GM18868 (cell line): ENCODE data around the gene DTNA.
A peak's percentile ranks its signal among the peaks of the same experiment; 100 is the strongest.

ENCODE experiments used
- ATAC-seq: cut with Tn5 transposase; IDR thresholded peaks from one replicate; pipeline ENCODE4 v1.9.1; 2021; ENCODE audit warnings: mild to moderate bottlenecking, moderate library complexity; ENCODE audit not compliant: unreplicated experiment

The DTNA gene

DNA sequence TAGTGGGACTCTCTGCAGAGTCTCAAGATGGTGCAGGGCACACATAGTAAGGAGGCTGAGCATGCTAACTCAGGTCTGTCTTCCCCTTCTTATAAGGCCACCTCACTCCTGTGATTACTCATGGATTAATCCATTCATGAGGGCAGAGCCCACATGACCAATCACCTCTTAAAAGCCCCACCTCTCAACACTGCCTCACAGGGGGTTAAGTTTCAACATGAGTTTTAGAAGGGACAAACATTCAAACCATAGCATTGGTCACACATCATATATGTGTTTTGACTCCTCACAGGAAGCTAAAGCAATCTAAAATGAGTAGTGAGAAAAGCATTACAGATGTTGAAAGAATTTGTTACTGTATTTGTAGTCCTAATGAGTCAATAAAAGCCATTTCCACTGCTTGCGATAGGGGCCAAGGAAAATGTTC, 57.5 kb downstream of the DTNA start:
- ATAC-seq = no peak

- no peak for ATAC-seq
Observed at GRCh38 chr18:34771958-34772357, 61.9 kb downstream of the DTNA start.

DNA sequence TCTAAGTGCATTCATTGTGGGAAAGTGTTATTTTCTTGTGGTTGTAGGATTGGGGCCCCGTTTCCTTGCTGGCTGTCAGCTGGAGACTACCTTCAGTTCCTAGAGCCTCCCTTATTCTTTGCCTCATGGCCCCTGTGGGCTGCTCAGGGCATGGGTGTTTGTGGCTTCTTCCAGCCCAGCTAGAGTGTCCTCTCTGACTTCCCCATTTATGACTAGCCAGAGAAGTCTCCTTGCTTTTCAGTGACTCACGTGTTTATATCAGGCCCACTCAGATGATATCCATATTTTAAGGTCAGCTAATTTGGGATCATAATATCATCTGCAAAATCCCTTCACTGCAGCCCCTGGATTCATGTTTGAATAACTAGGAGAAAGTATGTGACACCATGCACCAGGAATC, 62.8 kb downstream of the DTNA start:
- ATAC-seq = no peak

- ATAC-seq = no peak
Observed at GRCh38 chr18:34773378-34773777, 63.3 kb downstream of the DTNA start.

- ATAC-seq = no peak
Observed at GRCh38 chr18:34773961-34774766, 64.1 kb downstream of the DTNA start.

GRCh38 chr18:34775461-34775860, 65.4 kb downstream of the DTNA start:
- ATAC-seq = no peak

DNA sequence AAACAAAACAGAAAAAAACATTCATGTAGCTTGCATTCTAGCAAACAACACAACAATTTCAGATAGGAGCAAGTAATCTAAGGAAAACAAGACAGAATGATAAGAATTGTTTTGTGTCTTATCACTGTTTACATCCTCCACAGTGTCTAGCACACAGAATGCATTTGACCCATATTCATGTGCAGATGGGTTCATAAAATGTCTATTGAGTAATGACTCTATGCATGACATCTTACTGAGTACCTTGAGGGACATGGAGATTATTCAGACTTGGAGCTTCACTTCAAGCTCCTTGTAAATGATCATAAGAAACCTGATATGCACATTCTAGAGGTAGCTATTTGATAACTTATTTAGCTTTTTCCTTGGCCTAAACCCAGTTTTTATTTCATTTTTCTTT, 69.0 kb downstream of the DTNA start:
- ATAC-seq = no peak

GRCh38 chr18:34780856-34781255, 70.8 kb downstream of the DTNA start:
- no peak for ATAC-seq

- ATAC-seq = no peak
Observed at GRCh38 chr18:34783501-34783900, 73.4 kb downstream of the DTNA start.

- no peak for ATAC-seq
Observed at GRCh38 chr18:34786162-34786741, 76.2 kb downstream of the DTNA start.

DNA sequence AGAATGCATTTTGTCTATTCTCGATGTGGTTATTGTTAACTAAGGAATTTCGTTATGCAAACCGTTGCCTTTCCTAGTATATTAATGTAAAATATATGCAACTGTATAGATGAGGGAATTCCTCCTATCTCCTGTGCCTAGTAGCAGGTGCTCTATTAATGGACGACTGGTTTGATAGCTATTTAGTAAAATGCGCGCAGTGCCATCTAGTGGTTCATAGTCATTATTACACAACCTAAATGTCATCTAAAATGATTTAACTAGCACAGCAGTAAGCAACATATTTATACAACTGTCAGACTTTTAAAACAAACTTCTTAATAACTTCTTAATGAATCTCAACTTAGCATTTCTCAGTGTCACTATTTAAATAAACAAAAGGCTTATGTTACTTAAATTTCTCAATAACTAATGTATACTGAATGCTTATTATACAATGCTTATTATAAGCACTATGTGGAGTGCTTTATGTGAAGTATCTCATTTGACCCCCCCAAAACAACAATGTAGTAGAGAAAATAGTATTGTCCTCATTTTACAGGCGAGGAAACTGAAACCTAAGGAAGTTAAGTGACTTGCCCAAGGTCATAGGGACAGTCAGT, 77.9 kb downstream of the DTNA start:
- peak; percentile 74 for ATAC-seq

DNA sequence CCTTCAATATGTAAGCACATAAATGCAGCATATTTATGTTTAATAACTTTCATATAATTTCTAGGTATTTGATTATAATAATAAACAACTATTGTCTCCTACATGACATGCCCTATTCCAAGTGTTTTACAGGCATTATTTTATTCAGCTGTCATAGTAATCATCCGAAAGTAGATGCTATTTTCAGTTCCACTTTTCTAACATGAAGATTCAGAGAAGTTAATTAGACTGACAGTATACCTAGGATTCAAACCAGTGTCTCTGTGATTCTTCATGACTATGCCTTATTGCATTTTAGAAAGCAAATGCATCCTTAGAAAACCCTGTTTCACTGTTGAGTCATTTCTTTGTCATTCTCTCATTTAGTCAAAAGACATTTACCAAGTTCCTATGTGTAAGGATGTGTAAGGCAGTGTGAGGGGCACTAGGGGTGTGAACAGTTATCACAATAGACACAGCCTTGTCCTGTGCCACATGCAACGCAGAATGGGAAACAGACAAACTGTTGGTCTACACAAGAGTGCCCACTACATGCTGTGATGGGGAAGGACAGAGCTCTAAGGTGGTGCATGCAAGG, 79.8 kb downstream of the DTNA start:
- ATAC-seq = no peak

- no peak for ATAC-seq
Observed at GRCh38 chr18:34794348-34794747, 84.2 kb downstream of the DTNA start.

DNA sequence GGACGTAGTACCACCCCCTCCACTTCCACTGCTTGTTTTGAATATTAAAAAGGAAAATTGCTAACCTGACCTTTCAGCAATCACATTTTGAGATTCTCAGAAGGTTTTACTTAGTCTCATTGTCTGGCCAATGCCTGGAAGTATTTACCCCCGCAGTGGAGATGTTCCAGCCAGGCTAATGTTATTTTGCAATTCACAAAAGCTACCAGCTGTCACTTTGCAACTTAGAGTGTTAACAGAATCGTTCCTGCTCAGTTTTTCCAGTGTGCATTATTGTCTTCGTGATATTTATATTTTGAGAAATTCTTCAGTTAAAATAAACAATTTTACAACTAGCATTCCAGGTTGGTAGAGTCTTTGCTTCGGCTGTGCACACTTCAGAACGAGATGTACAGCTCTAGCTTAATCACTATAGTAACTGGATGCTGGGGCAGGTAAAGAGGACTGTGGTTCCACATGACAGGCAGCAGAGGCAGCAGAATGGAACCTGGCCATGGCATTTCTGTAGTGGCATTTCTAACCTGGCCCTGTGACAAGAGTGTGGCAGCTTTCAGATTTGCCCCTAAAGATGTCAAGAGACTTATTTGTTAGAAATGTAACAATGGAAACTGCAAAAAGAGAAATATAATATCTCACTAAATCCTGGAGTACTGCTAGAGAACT, 85.1 kb downstream of the DTNA start:
- no peak for ATAC-seq

- ATAC-seq = no peak
Observed at GRCh38 chr18:34796035-34796657, 86.0 kb downstream of the DTNA start.

- ATAC-seq = no peak
Observed at GRCh38 chr18:34799291-34799690, 89.2 kb downstream of the DTNA start.

DNA sequence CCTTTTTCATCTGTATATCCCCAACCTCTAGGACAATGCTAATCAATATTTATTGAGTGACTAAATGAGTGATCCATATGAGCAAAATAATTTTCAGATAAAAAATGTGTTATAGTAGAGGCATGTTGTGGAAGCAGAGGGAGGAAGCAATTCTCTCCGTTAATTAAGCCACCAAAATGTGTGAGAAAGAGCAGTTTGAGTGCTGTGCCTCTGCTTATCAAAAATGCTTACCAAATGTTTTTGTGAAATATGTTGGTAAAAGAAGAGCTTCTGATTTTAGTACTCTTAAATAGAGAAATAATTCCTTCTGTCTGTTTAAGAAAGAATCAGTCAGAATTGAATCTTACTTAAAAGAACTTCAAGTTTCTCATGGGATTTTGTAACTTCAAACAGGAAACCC, 90.3 kb downstream of the DTNA start:
- no peak for ATAC-seq

GRCh38 chr18:34801774-34802173, 91.7 kb downstream of the DTNA start:
- ATAC-seq = no peak

- ATAC-seq = no peak
Observed at GRCh38 chr18:34802959-34803358, 92.9 kb downstream of the DTNA start.

GRCh38 chr18:34803877-34804400, 93.8 kb downstream of the DTNA start:
- no peak for ATAC-seq
